GM10248 (cell line): Measurements from ENCODE around the gene PARVA.

Source experiments
- CTCF ChIA-PET: fragments of 300-600 bp; sonication (Branson Sonifier 250); formaldehyde crosslinking; extraction: SDS; loops from one replicate; lab custom pipeline; 2021; ENCODE audit warnings: antibody characterized with exemption; lab: Yijun Ruan, JAX
- POLR2A ChIA-PET: fragments of 350-650 bp; sonication (Branson Sonifier 250); formaldehyde crosslinking; extraction: SDS; loops from one replicate; lab custom pipeline; 2020; ENCODE audit warnings: antibody characterized with exemption; lab: Yijun Ruan, JAX
- DNase-seq: peaks from one replicate; pipeline ENCODE4 v3.0.0; 2012; ENCODE audit errors: extremely low spot score
- TF ChIP-seq, protein P1 (sequence below): IDR thresholded peaks from 2 replicates; pipeline ENCODE4 v1.5.1; 2012; ENCODE audit warnings: mild to moderate bottlenecking, low read depth; ENCODE audit errors: extremely low read depth, missing control alignments, control extremely low read depth

PARVA gene

DNA sequence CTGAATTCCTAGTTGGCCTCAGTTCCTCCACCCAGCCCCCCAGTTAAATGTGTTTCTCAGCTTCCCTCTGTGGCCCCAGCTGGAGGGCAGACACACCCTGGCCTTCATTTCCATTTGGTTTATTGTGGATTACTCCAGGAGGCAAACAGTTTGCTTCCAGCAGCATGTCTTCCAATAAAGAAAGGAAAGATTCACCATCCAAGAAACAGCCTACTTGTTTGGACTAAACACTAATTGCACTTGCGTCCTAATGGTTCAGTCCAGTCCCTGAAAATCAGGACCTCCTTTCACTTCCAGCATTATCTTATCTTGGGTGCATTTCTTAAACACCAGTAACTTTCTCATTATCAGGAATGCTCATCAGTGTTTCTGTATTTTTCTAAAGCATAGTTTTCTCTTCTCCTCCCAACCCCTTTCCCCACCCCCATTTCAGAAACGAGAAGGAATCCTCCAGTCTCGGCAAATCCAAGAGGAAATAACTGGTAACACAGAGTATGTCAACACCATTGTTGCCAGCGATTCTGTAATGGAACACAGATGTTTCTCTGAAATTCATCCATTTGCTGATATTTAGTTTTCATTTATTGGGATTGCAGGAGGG lies 130.9 kb downstream of the PARVA start:
- POLR2A ChIA-PET: no interaction called here
- TF ChIP-seq, protein P1, sequence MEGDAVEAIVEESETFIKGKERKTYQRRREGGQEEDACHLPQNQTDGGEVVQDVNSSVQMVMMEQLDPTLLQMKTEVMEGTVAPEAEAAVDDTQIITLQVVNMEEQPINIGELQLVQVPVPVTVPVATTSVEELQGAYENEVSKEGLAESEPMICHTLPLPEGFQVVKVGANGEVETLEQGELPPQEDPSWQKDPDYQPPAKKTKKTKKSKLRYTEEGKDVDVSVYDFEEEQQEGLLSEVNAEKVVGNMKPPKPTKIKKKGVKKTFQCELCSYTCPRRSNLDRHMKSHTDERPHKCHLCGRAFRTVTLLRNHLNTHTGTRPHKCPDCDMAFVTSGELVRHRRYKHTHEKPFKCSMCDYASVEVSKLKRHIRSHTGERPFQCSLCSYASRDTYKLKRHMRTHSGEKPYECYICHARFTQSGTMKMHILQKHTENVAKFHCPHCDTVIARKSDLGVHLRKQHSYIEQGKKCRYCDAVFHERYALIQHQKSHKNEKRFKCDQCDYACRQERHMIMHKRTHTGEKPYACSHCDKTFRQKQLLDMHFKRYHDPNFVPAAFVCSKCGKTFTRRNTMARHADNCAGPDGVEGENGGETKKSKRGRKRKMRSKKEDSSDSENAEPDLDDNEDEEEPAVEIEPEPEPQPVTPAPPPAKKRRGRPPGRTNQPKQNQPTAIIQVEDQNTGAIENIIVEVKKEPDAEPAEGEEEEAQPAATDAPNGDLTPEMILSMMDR: no peak
- CTCF ChIA-PET: no interaction called here
- DNase-seq: no peak

DNA sequence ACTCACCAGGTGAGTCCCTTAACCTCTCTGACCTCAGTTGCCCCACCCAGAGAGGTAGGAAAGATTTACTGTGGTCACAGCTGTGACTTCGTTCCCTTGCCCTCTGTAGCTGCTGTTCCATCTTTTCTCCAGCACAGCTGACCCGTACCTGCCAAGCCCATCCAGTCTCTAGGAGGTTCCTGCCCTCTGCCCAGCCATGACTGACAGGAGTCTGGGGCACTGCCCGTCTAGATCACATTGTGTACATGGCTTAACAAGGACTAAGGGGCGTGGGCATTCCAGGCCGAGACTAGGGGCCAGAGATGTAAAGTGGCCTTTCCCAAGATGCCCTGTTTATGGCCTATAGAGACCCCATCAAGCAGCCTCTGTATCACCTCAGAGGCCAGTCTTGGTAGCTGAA lies 132.0 kb downstream of the PARVA start:
- TF ChIP-seq, protein P1: no peak
- ChIA-PET POLR2A (no interaction called here), CTCF (no interaction called here)
- DNase-seq: no peak

DNA sequence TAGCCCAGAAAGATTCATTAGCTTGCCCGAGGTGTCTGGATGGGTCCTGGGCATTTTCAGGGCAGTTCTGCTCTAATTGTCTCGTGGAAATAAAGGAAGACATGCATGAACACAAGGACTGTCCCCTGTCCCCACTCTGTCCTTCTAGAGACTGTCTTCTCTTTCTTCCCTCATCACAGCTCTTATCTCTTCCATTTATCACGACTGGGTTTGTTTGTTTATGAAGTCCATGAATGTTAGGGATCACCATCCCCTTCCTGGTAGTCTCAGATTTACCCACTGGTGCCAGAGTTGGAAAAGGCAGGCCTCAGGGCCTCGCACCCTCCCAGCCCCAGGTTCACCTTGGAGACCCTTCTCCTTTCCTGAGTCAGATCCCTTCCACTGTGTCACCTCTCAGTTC lies 134.8 kb downstream of the PARVA start:
- DNase-seq: no peak
- ChIA-PET POLR2A (no interaction called here), CTCF (no interaction called here)
- TF ChIP-seq, protein P1: no peak

DNA sequence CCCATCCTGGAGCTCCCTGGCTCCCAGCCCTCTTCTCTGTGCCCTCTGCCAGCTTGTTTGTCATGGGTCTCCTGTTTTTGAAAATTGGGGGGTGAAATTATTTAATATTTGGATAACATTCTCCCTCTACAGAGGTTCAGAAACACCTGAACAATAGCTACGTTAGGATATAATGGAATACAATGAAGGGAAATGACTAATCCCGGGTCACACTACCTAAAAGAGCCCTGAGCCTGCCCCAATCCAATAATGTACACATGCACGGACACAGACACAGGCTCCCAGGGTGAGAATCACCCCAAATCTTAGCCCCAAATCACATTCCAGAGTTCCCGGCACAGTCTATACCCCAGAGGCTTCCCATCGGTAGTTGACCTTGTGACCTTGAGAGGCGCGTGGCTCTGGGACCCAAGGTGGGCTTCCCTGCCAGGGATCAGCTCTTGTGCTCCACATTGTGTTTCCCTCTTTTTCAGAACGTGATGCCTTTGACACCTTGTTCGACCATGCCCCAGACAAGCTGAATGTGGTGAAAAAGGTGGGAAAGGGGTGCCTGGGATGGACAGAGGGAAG lies 135.5 kb downstream of the PARVA start:
- CTCF ChIA-PET: no interaction called here
- TF ChIP-seq, protein P1: no peak
- no peak for DNase-seq
- POLR2A ChIA-PET: no interaction called here

DNA sequence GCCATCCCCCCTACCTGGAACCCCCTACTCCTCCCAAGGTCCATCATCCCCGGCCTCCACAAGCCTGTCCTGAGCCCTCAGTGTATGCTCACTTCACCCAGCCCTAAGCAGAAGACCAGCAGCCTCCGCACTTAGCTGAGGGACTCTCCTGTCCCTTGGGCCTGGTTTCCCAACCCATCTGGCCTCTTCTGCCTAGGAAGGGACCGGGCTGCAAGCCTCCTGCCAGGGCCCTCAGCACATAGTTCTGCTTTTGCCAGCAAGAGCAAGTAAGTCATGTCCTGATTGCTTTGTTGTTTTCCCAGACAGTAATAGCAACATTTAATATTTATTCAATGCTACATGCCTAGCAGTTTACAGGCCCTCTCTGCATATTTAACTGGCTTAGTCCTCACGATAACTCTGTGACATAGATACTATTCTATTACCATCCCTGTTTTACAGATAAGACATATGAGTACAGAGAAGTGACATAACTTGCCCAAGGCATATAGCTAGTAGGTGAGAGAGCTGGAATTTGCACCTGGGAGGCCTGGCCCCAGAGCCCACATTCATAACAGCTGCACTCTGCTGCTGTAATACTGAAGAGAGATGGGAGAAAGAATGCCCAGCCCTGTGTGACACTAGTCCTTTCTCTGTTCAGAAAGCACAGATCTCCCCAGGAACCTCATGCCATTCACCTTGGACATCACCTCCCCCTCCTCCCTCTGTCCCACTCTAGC lies 139.2 kb downstream of the PARVA start:
- TF ChIP-seq, protein P1: no peak
- ChIA-PET CTCF (interaction anchor here (1.5 kb wide), 2 partner anchors 28 to 372 kb away, joined by 3 to 5 read pairs; no protein-coding TSS in a partner anchor), POLR2A (no interaction called here)

DNA sequence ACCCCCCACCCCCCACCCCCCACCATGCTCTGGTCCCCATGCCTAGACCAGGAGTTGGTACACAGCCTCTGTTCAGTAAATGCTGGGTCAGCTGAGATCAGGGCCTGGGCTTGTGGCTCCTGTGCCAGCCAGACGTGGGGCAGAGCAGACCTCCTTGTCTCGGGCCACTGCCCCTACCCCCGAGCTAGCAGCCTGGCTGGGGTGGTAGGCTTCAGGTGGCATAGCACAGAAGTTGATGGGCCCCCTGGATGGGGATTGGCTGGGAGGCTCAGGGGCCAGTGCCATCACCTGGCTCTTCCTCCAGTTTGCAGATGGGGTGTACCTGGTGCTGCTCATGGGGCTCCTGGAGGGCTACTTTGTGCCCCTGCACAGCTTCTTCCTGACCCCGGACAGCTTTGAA lies 139.9 kb downstream of the PARVA start:
- ChIA-PET CTCF (interaction anchor here (1.5 kb wide), 1 partner anchor 27 kb away, joined by 3 read pairs; no protein-coding TSS in a partner anchor), POLR2A (no interaction called here)

More for the DNA sequence above, 139.2 kb downstream of the PARVA start:
- DNase-seq: no peak

More for the DNA sequence above, 139.9 kb downstream of the PARVA start:
- DNase-seq: no peak
- TF ChIP-seq, protein P1: no peak
